Right lobe of liver (tissue), 4 donors: Measurements from ENCODE around the gene BCOR.

Source experiments
- POLR2A ChIP-seq: fragments of 450-650 bp; IDR thresholded peaks from one replicate; pipeline ENCODE4 v1.6.1; 2017; ENCODE audit warnings: antibody characterized with exemption, mild to moderate bottlenecking
- TF ChIP-seq, protein P1 (sequence below), 4 donors: fragments of 200-600 bp in 3 of 4; fragments of 450-650 bp in 1 of 4; IDR thresholded peaks; one replicate each; pipeline versions ENCODE4 v1.5.1 to v1.8.0; 2016 to 2022; ENCODE audit warnings: antibody characterized with exemption in 4 of 4, mild to moderate bottlenecking in 2 of 4
- donor health status: DM: no; HTN: no; CAD: no.
- donor health status: DM: no; HTN: no; CAD: no.
- donor health status: DM: no; HTN: yes; CAD: no.

DNA sequence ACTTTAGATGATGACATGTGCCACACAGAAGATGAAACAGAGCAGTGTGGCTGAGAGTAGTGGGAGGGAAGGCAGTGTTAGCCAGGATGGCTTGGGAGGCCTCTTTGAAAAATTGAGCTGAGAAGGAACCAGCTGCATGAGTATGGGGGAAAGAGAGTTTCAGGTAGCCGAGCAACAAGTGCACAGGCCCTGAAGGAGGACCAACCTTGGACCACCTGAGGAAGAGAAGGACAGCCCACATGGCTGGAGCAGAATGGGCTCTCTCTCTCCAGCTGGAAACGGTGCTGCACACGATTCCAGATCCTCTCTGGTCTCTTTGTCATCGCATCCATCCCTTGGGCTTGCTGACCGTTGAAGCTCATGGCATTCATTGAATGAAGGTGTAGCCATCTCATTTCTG, 23.9 kb upstream of the BCOR start:
- TF ChIP-seq, protein P1, sequence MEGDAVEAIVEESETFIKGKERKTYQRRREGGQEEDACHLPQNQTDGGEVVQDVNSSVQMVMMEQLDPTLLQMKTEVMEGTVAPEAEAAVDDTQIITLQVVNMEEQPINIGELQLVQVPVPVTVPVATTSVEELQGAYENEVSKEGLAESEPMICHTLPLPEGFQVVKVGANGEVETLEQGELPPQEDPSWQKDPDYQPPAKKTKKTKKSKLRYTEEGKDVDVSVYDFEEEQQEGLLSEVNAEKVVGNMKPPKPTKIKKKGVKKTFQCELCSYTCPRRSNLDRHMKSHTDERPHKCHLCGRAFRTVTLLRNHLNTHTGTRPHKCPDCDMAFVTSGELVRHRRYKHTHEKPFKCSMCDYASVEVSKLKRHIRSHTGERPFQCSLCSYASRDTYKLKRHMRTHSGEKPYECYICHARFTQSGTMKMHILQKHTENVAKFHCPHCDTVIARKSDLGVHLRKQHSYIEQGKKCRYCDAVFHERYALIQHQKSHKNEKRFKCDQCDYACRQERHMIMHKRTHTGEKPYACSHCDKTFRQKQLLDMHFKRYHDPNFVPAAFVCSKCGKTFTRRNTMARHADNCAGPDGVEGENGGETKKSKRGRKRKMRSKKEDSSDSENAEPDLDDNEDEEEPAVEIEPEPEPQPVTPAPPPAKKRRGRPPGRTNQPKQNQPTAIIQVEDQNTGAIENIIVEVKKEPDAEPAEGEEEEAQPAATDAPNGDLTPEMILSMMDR (IDR thresholded peaks at IDR 0.05) = no peak
- no peak for TF ChIP-seq POLR2A
